Dedifferentiated amniotic fluid mesenchymal stem cell (primary cell): ENCODE data around the gene PSG6.
"Not testable (repeated sequence)": the region's sequence is repeated elsewhere in the genome, so short reads cannot be mapped to it uniquely, and the experiment has no call there.

Experiments used
- DNase-seq: peaks from one replicate; pipeline ENCODE4 v3.0.0-alpha.2; 2016; ENCODE audit errors: extremely low spot score

Gene PSG6

DNA sequence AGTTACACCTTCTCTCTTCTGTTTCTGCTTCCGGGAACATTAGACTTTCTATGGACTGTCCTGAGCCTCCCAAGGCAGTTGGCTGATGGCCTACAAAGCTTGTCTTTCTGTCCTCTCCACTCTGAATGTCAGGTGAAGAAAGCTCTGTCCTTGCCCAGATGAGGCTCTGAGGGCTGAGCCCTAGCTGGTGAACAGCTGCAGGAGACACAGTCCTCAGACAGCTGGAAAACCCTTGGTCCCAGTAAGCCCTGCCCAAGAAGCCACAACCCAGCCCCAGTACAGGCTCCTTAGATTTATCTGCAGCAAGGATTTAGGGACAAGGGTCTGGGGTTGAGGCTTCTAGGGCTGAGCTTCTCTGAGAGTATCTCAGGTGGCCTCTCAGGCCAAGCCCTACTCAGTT is 64.5 kb downstream of the PSG6 start:
- not testable (repeated sequence) for DNase-seq

DNA sequence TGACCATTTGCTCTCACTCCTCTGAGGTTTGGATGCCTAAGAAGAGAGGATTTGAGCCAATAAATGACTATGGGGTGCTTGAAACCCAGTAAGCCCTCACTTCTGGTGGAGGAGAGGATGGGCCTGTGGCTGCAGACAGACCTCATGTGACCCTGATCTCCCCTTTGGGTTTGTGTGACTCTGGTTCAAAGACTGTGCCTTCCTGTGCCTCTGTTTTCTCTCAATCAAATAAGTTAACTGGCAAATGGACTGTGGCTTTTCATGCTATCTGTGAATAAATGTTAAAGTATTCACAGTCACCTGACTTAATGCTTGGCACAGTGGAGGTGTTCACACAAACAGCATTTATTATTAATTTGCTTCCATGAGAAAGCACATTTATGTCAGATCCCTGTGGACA is 64.9 kb downstream of the PSG6 start:
- DNase-seq: not testable (repeated sequence)
